Smooth muscle cell (in vitro differentiated cells): ENCODE results near the gene MEGF11. TPM values are rescaled to one million over a fixed set of nuclear protein-coding genes. Genes with fewer than 3 reads are reported as not detected.

Experiments used
- DNase-seq: peaks from one replicate; lab custom pipeline; 2025; ENCODE audit not compliant: unreplicated experiment; lab: John Stamatoyannopoulos, UW
- H2AFZ ChIP-seq: fragments of 200-600 bp; sonication (generic); 2 replicates; pipeline ENCODE4 v1.6.0; 2016; ENCODE audit warnings: antibody characterized with exemption, low read depth, mild to moderate bottlenecking
- H3F3A ChIP-seq: fragments of 200-600 bp; sonication (generic); 2 replicates; pipeline ENCODE4 v1.6.0; 2017; ENCODE audit warnings: antibody characterized with exemption, low read depth
- H3K27ac ChIP-seq: fragments of 200-600 bp; sonication (generic); 2 replicates; pipeline ENCODE4 v1.5.1; 2016; ENCODE audit warnings: low read depth, mild to moderate bottlenecking
- H3K27me3 ChIP-seq: fragments of 200-600 bp; sonication (generic); 2 replicates; pipeline ENCODE4 v1.6.1; 2016; ENCODE audit warnings: low read depth, mild to moderate bottlenecking
- H3K36me3 ChIP-seq: fragments of 200-600 bp; sonication (generic); 2 replicates; pipeline ENCODE4 v1.5.1; 2016; ENCODE audit warnings: low read depth
- H3K4me1 ChIP-seq: fragments of 200-600 bp; sonication (generic); 2 replicates; pipeline ENCODE4 v1.5.1; 2016; ENCODE audit warnings: low read depth
- H3K4me2 ChIP-seq: fragments of 200-600 bp; sonication (generic); 2 replicates; pipeline ENCODE4 v1.6.0; 2016; ENCODE audit warnings: mild to moderate bottlenecking
- H3K4me3 ChIP-seq: fragments of 200-600 bp; sonication (generic); 2 replicates; pipeline ENCODE4 v1.5.1; 2016; ENCODE audit warnings: mild to moderate bottlenecking
- H3K79me2 ChIP-seq: fragments of 200-600 bp; sonication (generic); 2 replicates; pipeline ENCODE4 v1.6.0; 2016; ENCODE audit warnings: low read depth, mild to moderate bottlenecking
- H3K9ac ChIP-seq: fragments of 200-600 bp; sonication (generic); 2 replicates; pipeline ENCODE4 v1.6.0; 2016; ENCODE audit warnings: low read depth
- H3K9me3 ChIP-seq: fragments of 200-600 bp; sonication (generic); replicated peaks from 2 replicates; pipeline ENCODE4 v1.5.1; 2016; ENCODE audit warnings: low read depth
- H4K20me1 ChIP-seq: fragments of 200-600 bp; sonication (generic); 2 replicates; pipeline ENCODE4 v1.6.0; 2016; ENCODE audit warnings: low read depth
- CTCF ChIP-seq: fragments of 200-600 bp; sonication (generic); IDR thresholded peaks from 2 replicates; pipeline ENCODE4 v1.5.1; 2017; ENCODE audit warnings: borderline replicate concordance, mild to moderate bottlenecking, antibody characterized with exemption; ENCODE audit not compliant: insufficient read depth, poor library complexity, severe bottlenecking
- WGBS: methylation state at CpG from one replicate; pipeline ENCODE4 v1.1.7; 2016; ENCODE audit warnings: low lambda C conversion rate; 5-methylcytosine and 5-hydroxymethylcytosine counted together
- polyA plus RNA-seq: library from polyadenylated mRNA; unstranded; fragments of >200 nt; fragmentation: Nextera tagmentation; extraction: Ambion mirVana; gene quantifications from 2 replicates; pipeline ENCODE4 v1.2.1, GENCODE V29; 2016
- total RNA-seq: library from RNA; depleted of rRNA; stranded (reverse); fragments of >200 nt; gene quantifications from 2 replicates; pipeline ENCODE4 v1.2.3, GENCODE V29; 2014

MEGF11 gene
- total and polyA plus RNA-seq, 2 experiments from 2014 or later = 0.08 TPM; not detected in 1

- Histone ChIP-seq H3K9me3 (no peaks in the 10 kb centered on the region), H4K20me1 (peaks cover 16% of the 10 kb centered on the region), H3K79me2 (no peaks in the 10 kb centered on the region), H3K27ac (no peak overlapping the region), H3K9ac (no peak overlapping the region), H3K4me2 (no peak overlapping the region), H3K27me3 (no peaks in the 10 kb centered on the region), H3F3A (no peaks in the 10 kb centered on the region), H3K4me1 (peaks cover 9% of the 10 kb centered on the region), H3K4me3 (no peak overlapping the region), H3K36me3 (no peaks in the 10 kb centered on the region), H2AFZ (no peak overlapping the region)
- no peak for DNase-seq
- TF ChIP-seq CTCF = no peak
- WGBS = 94% methylated on average over 5 of the region's 5 CpGs
Observed at GRCh38 chr15:65918945-65919344, 334.6 kb downstream of the MEGF11 start.

- Histone ChIP-seq H2AFZ (no peak overlapping the region), H3K79me2 (no peaks in the 10 kb centered on the region), H3K36me3 (no peaks in the 10 kb centered on the region), H3K9me3 (no peaks in the 10 kb centered on the region), H3F3A (no peaks in the 10 kb centered on the region), H3K27ac (no peak overlapping the region), H3K9ac (no peak overlapping the region), H3K4me2 (no peak overlapping the region), H3K4me1 (peaks cover 9% of the 10 kb centered on the region), H4K20me1 (peaks cover 16% of the 10 kb centered on the region), H3K4me3 (no peak overlapping the region), H3K27me3 (no peaks in the 10 kb centered on the region)
- 92% methylated on average over 3 of the region's 3 CpGs for WGBS
- no peak for TF ChIP-seq CTCF
- no peak for DNase-seq
Observed at GRCh38 chr15:65918357-65918920, 335.1 kb downstream of the MEGF11 start.

GRCh38 chr15:65917936-65918335 lies 335.6 kb downstream of the MEGF11 start:
- TF ChIP-seq CTCF = no peak
- no peak for DNase-seq
- no peak overlapping the region for H3K27ac ChIP-seq
- no peaks in the 10 kb centered on the region for H3K27me3 ChIP-seq
- H3K79me2 ChIP-seq = no peaks in the 10 kb centered on the region
- no peak overlapping the region for H3K9ac ChIP-seq
- peaks cover 9% of the 10 kb centered on the region for H3K4me1 ChIP-seq
- no peaks in the 10 kb centered on the region for H3F3A ChIP-seq
- H3K9me3 ChIP-seq = no peaks in the 10 kb centered on the region
- H3K36me3 ChIP-seq = no peaks in the 10 kb centered on the region
- peaks cover 16% of the 10 kb centered on the region for H4K20me1 ChIP-seq
- H3K4me3 ChIP-seq = no peak overlapping the region
- WGBS = 98% methylated on average over 3 of the region's 4 CpGs
- H2AFZ ChIP-seq = no peak overlapping the region
- H3K4me2 ChIP-seq = no peak overlapping the region

- Histone ChIP-seq H4K20me1 (peaks cover 22% of the 10 kb centered on the region), H3K4me1 (peaks cover 9% of the 10 kb centered on the region), H3K79me2 (no peaks in the 10 kb centered on the region), H2AFZ (no peak overlapping the region), H3K4me2 (peak overlapping the region; percentile 61), H3K9me3 (no peaks in the 10 kb centered on the region), H3F3A (no peaks in the 10 kb centered on the region), H3K27ac (peak overlapping the region; percentile 31), H3K4me3 (no peak overlapping the region), H3K36me3 (no peaks in the 10 kb centered on the region), H3K27me3 (no peaks in the 10 kb centered on the region), H3K9ac (no peak overlapping the region)
- 84% methylated on average over 3 of the region's 3 CpGs for WGBS
- DNase-seq = no peak
- TF ChIP-seq CTCF = no peak
Observed at GRCh38 chr15:65917407-65917756, 336.2 kb downstream of the MEGF11 start.
